IMR-90 (cell line): ENCODE measurements around the gene CRIM1. TPM values are rescaled to one million over a fixed set of nuclear protein-coding genes. Genes with fewer than 3 reads are reported as not detected.

Experiments
- ATAC-seq: fragments of 200-7000 bp; cut with Tn5 transposase; 2 replicates; pipeline ENCODE4 v1.9.1; 2020; ENCODE audit warnings: low read depth, mild to moderate bottlenecking, moderate library complexity
- BruUV-seq: library from RNA; stranded (reverse); fragments of 400-500 nt; replicated peaks from 2 replicates; lab custom pipeline; 2021; lab: Mats Ljungman, UMichigan
- CTCF ChIA-PET: fragments of 300-600 bp; formaldehyde crosslinking; extraction: SDS; loops from one replicate; lab custom pipeline; 2021; ENCODE audit warnings: antibody characterized with exemption; lab: Yijun Ruan, JAX
- POLR2A ChIA-PET: fragments of 300-600 bp; sonication (Branson Sonifier 250); formaldehyde crosslinking; loops from one replicate; lab custom pipeline; 2022; ENCODE audit warnings: antibody characterized with exemption; ENCODE audit not compliant: unreplicated experiment; lab: Charles Lee
- DNase-seq: peaks from one replicate; pipeline ENCODE4 v3.0.0; 2013
- H2AFZ ChIP-seq: replicated peaks from 2 replicates; pipeline ENCODE3; 2013; ENCODE audit warnings: low read length, mild to moderate bottlenecking; ENCODE audit not compliant: poor library complexity
- H2AK5ac ChIP-seq: 2 replicates; pipeline ENCODE4 v1.6.1; 2013; ENCODE audit warnings: low read depth, low read length, inconsistent platforms
- H2AK9ac ChIP-seq: replicated peaks from 2 replicates; pipeline ENCODE3; 2013; ENCODE audit warnings: mild to moderate bottlenecking, low read depth, low read length, moderate library complexity; ENCODE audit not compliant: poor library complexity
- H2BK120ac ChIP-seq: 2 replicates; pipeline ENCODE4 v1.6.1; 2013; ENCODE audit warnings: low read depth, low read length, inconsistent platforms
- H2BK15ac ChIP-seq: 3 replicates; pipeline ENCODE4 v1.6.1; 2013; ENCODE audit warnings: low read depth, low read length, inconsistent platforms
- H2BK20ac ChIP-seq: 2 replicates; pipeline ENCODE4 v1.6.1; 2013; ENCODE audit warnings: low read depth, mild to moderate bottlenecking, inconsistent platforms, low read length, moderate library complexity
- H2BK5ac ChIP-seq: 2 replicates; pipeline ENCODE4 v1.6.1; 2013; ENCODE audit warnings: mild to moderate bottlenecking, low read depth, low read length, inconsistent platforms; ENCODE audit not compliant: poor library complexity, severe bottlenecking
- H3K14ac ChIP-seq: replicated peaks from 2 replicates; pipeline ENCODE4 v1.6.1; 2013; ENCODE audit warnings: low read depth, low read length, inconsistent platforms
- H3K18ac ChIP-seq: 2 replicates; pipeline ENCODE4 v1.6.1; 2013; ENCODE audit warnings: low read depth, low read length, control low read depth
- H3K23ac ChIP-seq: 2 replicates; pipeline ENCODE4 v1.6.1; 2013; ENCODE audit warnings: low read depth, low read length, inconsistent platforms
- H3K27ac ChIP-seq: 2 replicates; pipeline ENCODE4 v1.5.1; 2013; ENCODE audit warnings: mild to moderate bottlenecking, control low read depth, low read length; ENCODE audit not compliant: insufficient read depth
- H3K27me3 ChIP-seq: 2 replicates; pipeline ENCODE4 v1.6.1; 2013; ENCODE audit warnings: low read length; ENCODE audit not compliant: control insufficient read depth, insufficient read depth
- H3K36me3 ChIP-seq: 2 replicates; pipeline ENCODE4 v1.6.1; 2013; ENCODE audit warnings: low read length, mixed read lengths; ENCODE audit not compliant: control insufficient read depth, insufficient read depth
- H3K4ac ChIP-seq: 2 replicates; pipeline ENCODE4 v1.6.1; 2013; ENCODE audit warnings: low read depth, low read length, inconsistent platforms
- H3K4me1 ChIP-seq: 2 replicates; pipeline ENCODE4 v1.6.1; 2013; ENCODE audit warnings: low read length, mixed read lengths; ENCODE audit not compliant: control insufficient read depth, insufficient read depth
- H3K4me2 ChIP-seq: 2 replicates; pipeline ENCODE4 v1.6.1; 2013; ENCODE audit warnings: low read depth, mild to moderate bottlenecking, control low read depth, low read length, moderate library complexity
- H3K4me3 ChIP-seq: 2 replicates; pipeline ENCODE4 v1.5.1; 2013; ENCODE audit warnings: low read depth, mild to moderate bottlenecking, control low read depth, low read length, moderate library complexity; ENCODE audit not compliant: insufficient read depth
- H3K56ac ChIP-seq: 2 replicates; pipeline ENCODE4 v1.6.1; 2013; ENCODE audit warnings: low read length, inconsistent platforms; ENCODE audit not compliant: insufficient read depth; ENCODE audit errors: extremely low read depth
- H3K79me1 ChIP-seq, 2 experiments: 2 replicates each; pipeline ENCODE4 v1.6.1; 2013; ENCODE audit warnings: low read length in 2 of 2, inconsistent platforms in 1 of 2, low read depth in 1 of 2
- H3K9ac ChIP-seq: 2 replicates; pipeline ENCODE4 v1.6.1; 2013; ENCODE audit warnings: low read depth, low read length, control low read depth
- H3K9me1 ChIP-seq: 2 replicates; pipeline ENCODE4 v1.6.1; 2013; ENCODE audit warnings: low read length, inconsistent platforms; ENCODE audit not compliant: insufficient read depth
- H3K9me3 ChIP-seq: 2 replicates; pipeline ENCODE4 v1.6.1; 2013; ENCODE audit warnings: low read length; ENCODE audit not compliant: control insufficient read depth, insufficient read depth
- H4K20me1 ChIP-seq: 2 replicates; pipeline ENCODE4 v1.6.1; 2013; ENCODE audit warnings: low read length, inconsistent platforms; ENCODE audit not compliant: insufficient read depth
- H4K5ac ChIP-seq: 2 replicates; pipeline ENCODE4 v1.6.1; 2013; ENCODE audit warnings: mild to moderate bottlenecking, low read depth, low read length, control low read depth
- H4K8ac ChIP-seq, 2 experiments: 2 replicates each; pipeline ENCODE4 v1.6.1; 2013; ENCODE audit warnings: low read depth in 2 of 2, low read length in 2 of 2, control low read depth in 1 of 2, inconsistent platforms in 1 of 2
- H4K91ac ChIP-seq: 2 replicates; pipeline ENCODE4 v1.6.1; 2013; ENCODE audit warnings: low read depth, low read length, inconsistent platforms; ENCODE audit not compliant: insufficient read depth
- BHLHE40 ChIP-seq: fragments of 150-350 bp; IDR thresholded peaks from 2 replicates; pipeline ENCODE4 v1.6.1; 2016; ENCODE audit warnings: mild to moderate bottlenecking, low read depth, low read length
- CEBPB ChIP-seq: IDR thresholded peaks from 2 replicates; pipeline ENCODE4 v1.6.1; 2012; ENCODE audit warnings: low read depth, low read length, improper control_type of control experiment
- CHD1 ChIP-seq: IDR thresholded peaks from 2 replicates; pipeline ENCODE4 v1.6.1; 2012; ENCODE audit warnings: low read depth, low read length, improper control_type of control experiment
- CTCF ChIP-seq: conservative IDR thresholded peaks from 2 replicates; pipeline ENCODE4 v1.5.1; 2012; ENCODE audit warnings: mild to moderate bottlenecking, low read depth, low read length, improper control_type of control experiment
- ELK1 ChIP-seq: fragments of 150-350 bp; IDR thresholded peaks from 2 replicates; pipeline ENCODE4 v1.6.1; 2016; ENCODE audit warnings: low read depth, mild to moderate bottlenecking, low read length, moderate library complexity, borderline replicate concordance
- FOS ChIP-seq: fragments of 150-350 bp; IDR thresholded peaks from 2 replicates; pipeline ENCODE4 v1.6.1; 2016; ENCODE audit warnings: low read depth, low read length
- MAFK ChIP-seq: IDR thresholded peaks from 2 replicates; pipeline ENCODE4 v1.6.1; 2012; ENCODE audit warnings: low read depth, low read length, improper control_type of control experiment
- MAZ ChIP-seq: IDR thresholded peaks from 2 replicates; pipeline ENCODE4 v1.6.1; 2012; ENCODE audit warnings: low read depth, mild to moderate bottlenecking, low read length, improper control_type of control experiment, moderate library complexity, borderline replicate concordance
- MXI1 ChIP-seq: IDR thresholded peaks from 2 replicates; pipeline ENCODE4 v1.6.1; 2012; ENCODE audit warnings: low read depth, mild to moderate bottlenecking, low read length, moderate library complexity, borderline replicate concordance
- NFE2L2 ChIP-seq: fragments of 150-350 bp; IDR thresholded peaks from 2 replicates; pipeline ENCODE4 v1.6.1; 2016; ENCODE audit warnings: low read depth, mild to moderate bottlenecking, low read length
- RAD21 ChIP-seq: IDR thresholded peaks from 2 replicates; pipeline ENCODE4 v1.6.1; 2012; ENCODE audit warnings: low read length, improper control_type of control experiment
- RCOR1 ChIP-seq: IDR thresholded peaks from 2 replicates; pipeline ENCODE4 v1.6.1; 2012; ENCODE audit warnings: mild to moderate bottlenecking, low read length, improper control_type of control experiment; ENCODE audit not compliant: insufficient replicate concordance
- SMC3 ChIP-seq: fragments of 150-350 bp; IDR thresholded peaks from 2 replicates; pipeline ENCODE4 v1.6.1; 2016; ENCODE audit warnings: low read depth, mild to moderate bottlenecking, antibody characterized with exemption, low read length, moderate library complexity
- USF2 ChIP-seq: fragments of 150-350 bp; IDR thresholded peaks from 2 replicates; pipeline ENCODE4 v1.6.1; 2017; ENCODE audit warnings: mild to moderate bottlenecking, antibody characterized with exemption, low read length, low read depth
- WGBS, 2 experiments: methylation state at CpG; one replicate each; pipeline versions ENCODE4 v1.1.5 to v1.1.7; 2013; ENCODE audit warnings: missing lambda C conversion rate in 2 of 2; ENCODE audit not compliant: insufficient read length in 1 of 2; ENCODE audit errors: extremely low coverage in 2 of 2; 5-methylcytosine and 5-hydroxymethylcytosine counted together
- dilution Hi-C: fragments of 300-500 bp; cut with HindIII; formaldehyde crosslinking; loops from one replicate; pipeline ENCODE4 v1.14.3; 2018; ENCODE audit warnings: low sequenced_read_pairs; ENCODE audit not compliant: unreplicated experiment
- in situ Hi-C: fragments of 300-500 bp; cut with MboI; formaldehyde crosslinking; loops from 3 replicates; pipeline ENCODE4 v1.14.3; 2019; ENCODE audit warnings: low sequenced_read_pairs, inconsistent platforms, mixed read lengths
- intact Hi-C: fragments of 100-400 bp; cut with micrococcal nuclease; formaldehyde crosslinking; loops from 2 replicates; pipeline ENCODE4 v1.10.0; 2022
- polyA plus RNA-seq, 3 experiments: library from polyadenylated mRNA; depleted of rRNA; stranded (reverse); fragments of >200 nt; gene quantifications; 2 replicates each; pipeline ENCODE4 v1.2.3, GENCODE V29; 2012; ENCODE audit warnings: low replicate concordance in 1 of 3
- total RNA-seq: library from RNA; depleted of rRNA; stranded (reverse); fragments of >200 nt; gene quantifications from 2 replicates; pipeline ENCODE4 v1.2.3, GENCODE V29; 2012

CRIM1 gene
- total and polyA plus RNA-seq, 2 of the 4 experiments (the other 2 are of a cell fraction): 285 to 490 TPM

- no peak overlapping the region for H2AK5ac ChIP-seq
- no peak overlapping the region; the same call in 1 of the 2 replicates for H3K14ac ChIP-seq
- in situ Hi-C loops (no loop called here), intact Hi-C loops (loop anchor here (10.0 kb wide), 1 partner anchor 454 kb away; no protein-coding TSS in a partner anchor), dilution Hi-C loops (no loop called here)
- no peaks in the 10 kb centered on the region for H3K27me3 ChIP-seq
- BruUV-seq: no TSS peak
- ATAC-seq: peak; percentile 49
- no peak overlapping the region for H2AFZ ChIP-seq
- H3K4me1 ChIP-seq: peaks cover 10% of the 10 kb centered on the region
- H3K4ac ChIP-seq: peak overlapping the region; percentile 18; the same call in 1 of the 2 replicates
- no CpG with 5 or more reads among the region's 2 CpGs for WGBS, 2 experiments
- H2BK120ac ChIP-seq: peak overlapping the region; percentile 76
- peak overlapping the region; percentile 33; the same call in 1 of the 2 replicates for H3K18ac ChIP-seq
- POLR2A ChIA-PET: interaction anchor here (0.6 kb wide), 1 partner anchor 27 kb away, joined by 3 read pairs; no protein-coding TSS in a partner anchor
- peak overlapping the region; percentile 22; the same call in 1 of the 2 replicates for H3K56ac ChIP-seq
- peak overlapping the region; percentile 31; the same call in 1 of the 2 replicates for H4K91ac ChIP-seq
- H3K27ac ChIP-seq: no peak overlapping the region
- H2BK20ac ChIP-seq: peak overlapping the region; percentile 36
- H3K4me2 ChIP-seq: peak overlapping the region; percentile 36; the same call in 1 of the 2 replicates
- H3K9me1 ChIP-seq: peaks cover 3% of the 10 kb centered on the region; the same call in 1 of the 2 replicates
- peak; percentile 36 for DNase-seq
- CTCF ChIA-PET: no interaction called here
- H3K4me3 ChIP-seq: no peak overlapping the region
- TF ChIP-seq MXI1 (no peak), CTCF (no peak), BHLHE40 (no peak), SMC3 (no peak), CHD1 (no peak), MAZ (no peak), ELK1 (no peak), RCOR1 (no peak), FOS (no peak), NFE2L2 (no peak), MAFK (no peak), RAD21 (no peak), USF2 (no peak), CEBPB (no peak)
- no peaks in the 10 kb centered on the region; a peak in 1 of 4 replicates for H3K79me1 ChIP-seq
- H2BK15ac ChIP-seq: no peak overlapping the region
- no peak overlapping the region for H2AK9ac ChIP-seq
- H4K20me1 ChIP-seq: no peaks in the 10 kb centered on the region
- H4K5ac ChIP-seq: no peak overlapping the region; the same call in 1 of the 2 replicates
- no peak overlapping the region for H4K8ac ChIP-seq
- no peaks in the 10 kb centered on the region for H3K36me3 ChIP-seq
- no peak overlapping the region for H3K9ac ChIP-seq
- H2BK5ac ChIP-seq: peak overlapping the region; percentile 65
- H3K9me3 ChIP-seq: no peaks in the 10 kb centered on the region
- no peak overlapping the region for H3K23ac ChIP-seq
Measured at GRCh38 chr2:36329251-36329650, 26.3 kb upstream of the CRIM1 start.
